GM04503 (cell line): ENCODE measurements around the gene CELA1.

Experiments used
- DNase-seq: peaks from one replicate; pipeline ENCODE4 v3.0.0-alpha.2; 2012; ENCODE audit warnings: low read depth

CELA1 gene

DNA sequence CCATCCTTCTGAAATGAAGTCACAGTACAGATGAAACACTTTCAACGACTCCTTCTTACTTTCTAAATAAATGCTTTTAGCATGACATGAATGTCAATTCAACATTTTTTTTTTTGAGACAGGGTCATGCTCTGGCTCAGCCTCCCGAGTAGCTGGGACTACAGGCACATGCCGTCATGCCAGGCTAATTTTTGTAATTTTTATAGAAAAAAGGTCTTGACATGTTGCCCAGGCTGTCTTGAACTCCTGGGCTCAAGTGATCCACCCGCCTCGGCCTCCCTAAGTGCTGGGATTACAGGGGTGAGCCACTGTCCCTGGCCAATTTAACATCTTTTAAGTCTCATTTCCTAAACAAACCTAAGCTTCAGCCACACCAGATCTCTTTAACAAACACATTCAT lies 28.4 kb upstream of the CELA1 start:
- no peak for DNase-seq

DNA sequence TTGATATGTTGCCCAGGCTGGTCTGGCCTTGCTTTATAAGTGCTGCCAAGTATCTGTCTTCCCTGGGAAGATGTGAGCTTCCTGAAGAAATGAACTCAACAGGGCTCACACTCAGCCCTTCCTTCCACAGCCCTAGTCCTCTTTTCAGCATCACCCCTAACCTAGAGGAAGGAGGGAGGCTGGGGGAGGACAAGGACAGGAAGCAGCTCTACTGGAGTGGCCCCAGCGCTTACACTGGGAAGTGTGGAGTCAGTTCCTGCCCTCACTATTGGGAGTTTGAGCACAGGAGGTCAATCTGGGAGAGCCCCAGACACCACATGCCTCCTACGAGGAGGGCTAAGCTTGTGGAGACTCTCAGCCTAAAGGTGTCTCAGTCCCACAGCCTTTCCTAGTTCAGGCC lies 27.9 kb upstream of the CELA1 start:
- no peak for DNase-seq

GRCh38 chr12:51373187-51373586 lies 26.7 kb upstream of the CELA1 start:
- no peak for DNase-seq

DNA sequence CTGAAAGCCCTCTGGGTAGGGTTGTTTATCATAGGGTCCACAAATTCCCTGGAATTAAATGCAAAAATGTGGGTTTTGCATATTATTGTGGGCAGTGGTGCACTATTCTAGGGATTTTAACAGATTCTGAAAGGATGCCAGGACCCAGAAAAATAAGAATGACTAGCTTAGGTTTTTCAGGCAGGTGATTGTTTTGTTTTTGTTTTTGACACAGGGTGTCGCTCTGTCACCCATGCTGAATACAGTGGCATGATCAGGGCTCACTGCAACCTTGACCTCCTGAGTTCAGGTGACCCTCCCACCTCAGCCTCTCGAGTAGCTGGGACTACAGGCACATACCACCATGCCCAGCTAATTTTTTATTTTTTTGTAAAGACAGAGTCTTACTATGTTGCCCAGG lies 25.5 kb upstream of the CELA1 start:
- DNase-seq = no peak

DNA sequence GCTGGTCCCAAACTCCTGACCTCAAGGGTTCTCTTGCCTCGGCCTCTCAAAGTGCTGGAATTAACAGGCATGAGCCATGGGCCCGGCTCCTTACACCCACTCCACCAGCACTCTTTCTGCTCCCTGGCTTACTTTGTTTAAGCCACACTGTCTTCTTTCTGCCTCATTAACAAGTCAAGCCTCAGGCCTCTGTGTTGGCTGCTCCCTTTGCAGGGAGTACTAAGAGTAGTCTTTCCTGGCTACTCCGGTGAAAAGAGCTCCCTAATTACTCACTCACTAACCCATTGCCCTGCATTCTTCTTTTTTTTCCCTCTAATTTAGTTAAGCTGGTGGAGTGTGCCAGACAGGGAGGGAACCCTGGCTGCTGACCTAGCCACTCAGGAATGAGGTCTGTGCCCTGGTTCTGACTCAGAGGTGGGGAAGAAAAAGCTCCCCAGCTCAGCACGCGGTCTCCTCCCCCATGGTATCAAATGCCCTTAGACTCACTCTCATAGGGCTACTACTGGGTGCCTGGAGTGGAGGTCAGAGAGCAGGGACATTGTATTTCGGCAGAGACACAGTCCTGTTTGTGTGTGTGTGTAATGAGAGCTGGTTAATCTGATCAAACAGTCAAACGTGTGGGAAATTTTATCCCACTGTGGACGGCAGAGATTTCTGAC lies 24.9 kb upstream of the CELA1 start:
- peak; percentile 89 for DNase-seq

GRCh38 chr12:51370667-51371066 lies 24.2 kb upstream of the CELA1 start:
- DNase-seq = no peak

GRCh38 chr12:51369581-51369980 lies 23.1 kb upstream of the CELA1 start:
- DNase-seq = no peak

DNA sequence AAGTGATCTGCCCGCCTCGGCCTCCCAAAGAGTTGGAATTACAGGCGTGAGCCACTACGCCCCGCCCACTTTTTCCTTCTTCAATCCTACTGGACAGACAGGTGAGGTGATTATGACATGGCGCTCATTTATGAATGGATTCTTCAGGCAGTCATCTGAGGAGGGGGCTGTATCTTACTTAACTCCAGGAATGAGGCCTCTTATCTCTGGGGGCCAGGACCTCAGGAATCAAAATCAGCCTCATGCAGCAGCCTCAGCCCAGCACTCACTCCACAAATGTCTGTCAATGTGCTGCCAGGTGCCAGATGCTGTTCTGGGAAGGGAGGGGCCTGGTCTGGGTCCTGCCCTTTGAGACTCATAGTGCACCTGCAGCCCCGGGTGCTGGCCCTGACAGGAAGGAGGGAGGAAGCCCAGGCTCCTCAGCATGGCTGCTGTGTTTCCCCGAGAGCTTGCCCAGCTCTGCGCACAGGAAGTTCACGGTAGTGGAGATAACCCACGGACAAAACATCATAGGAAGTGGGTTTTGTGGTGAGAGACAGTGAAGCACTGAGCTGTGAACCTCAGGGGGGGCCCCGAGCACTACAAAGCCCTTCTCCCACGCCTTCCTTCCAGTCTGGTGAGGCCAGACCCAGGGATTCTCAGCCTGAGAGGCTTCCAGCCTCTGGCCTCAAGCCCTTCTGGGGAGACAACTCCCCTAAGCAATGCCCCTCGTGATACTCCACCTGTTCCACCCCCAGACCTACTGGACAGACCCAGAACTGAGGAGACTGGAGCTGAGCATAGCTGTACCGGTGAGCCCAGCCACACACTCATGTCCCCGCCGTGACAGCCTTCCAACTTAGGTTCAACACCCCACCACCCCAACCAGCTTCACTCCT lies 22.4 kb upstream of the CELA1 start:
- DNase-seq = no peak

DNA sequence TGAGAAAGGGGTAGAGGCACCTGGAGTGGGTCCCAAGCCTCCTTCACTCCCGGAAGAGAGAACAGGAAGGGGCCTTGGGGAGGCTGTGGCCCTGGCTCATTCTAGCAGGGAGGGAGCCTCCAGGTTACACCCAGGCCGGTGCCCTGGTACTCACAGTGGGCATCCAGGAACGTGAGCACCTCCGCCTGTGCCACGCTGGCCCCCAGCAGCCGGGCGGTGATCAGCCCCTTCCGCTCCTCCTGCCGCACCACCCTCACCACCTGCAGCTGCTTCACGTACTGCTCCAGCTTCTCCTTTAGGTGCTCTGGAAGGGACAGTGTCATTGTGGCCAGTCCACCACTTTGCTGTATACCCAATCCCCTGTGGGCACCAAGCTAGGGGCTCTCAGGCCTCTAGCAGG lies 18.8 kb upstream of the CELA1 start:
- DNase-seq = no peak

GRCh38 chr12:51364001-51364400 lies 17.5 kb upstream of the CELA1 start:
- no peak for DNase-seq

- DNase-seq = no peak
Observed at GRCh38 chr12:51362747-51363342, 16.4 kb upstream of the CELA1 start.

DNA sequence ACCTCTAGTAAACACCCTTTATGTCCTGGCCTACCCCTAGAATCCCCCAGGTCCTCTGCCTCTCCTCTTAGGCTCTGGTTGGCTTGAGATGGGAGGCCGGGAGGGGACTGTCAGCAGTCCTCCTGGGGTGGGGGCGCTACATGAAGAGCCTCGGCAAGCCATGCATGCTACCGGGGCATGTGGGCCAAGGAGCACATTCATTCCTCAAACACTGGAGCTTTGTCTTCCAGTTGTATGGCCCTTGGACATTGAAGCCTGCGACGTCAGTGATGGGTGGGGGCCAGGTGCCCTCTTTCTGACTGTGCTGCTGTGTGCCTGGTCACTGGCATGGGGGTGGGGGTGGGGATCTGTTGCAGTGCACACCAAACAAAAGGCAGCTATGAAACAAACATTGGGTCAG lies 15.8 kb upstream of the CELA1 start:
- no peak for DNase-seq

DNA sequence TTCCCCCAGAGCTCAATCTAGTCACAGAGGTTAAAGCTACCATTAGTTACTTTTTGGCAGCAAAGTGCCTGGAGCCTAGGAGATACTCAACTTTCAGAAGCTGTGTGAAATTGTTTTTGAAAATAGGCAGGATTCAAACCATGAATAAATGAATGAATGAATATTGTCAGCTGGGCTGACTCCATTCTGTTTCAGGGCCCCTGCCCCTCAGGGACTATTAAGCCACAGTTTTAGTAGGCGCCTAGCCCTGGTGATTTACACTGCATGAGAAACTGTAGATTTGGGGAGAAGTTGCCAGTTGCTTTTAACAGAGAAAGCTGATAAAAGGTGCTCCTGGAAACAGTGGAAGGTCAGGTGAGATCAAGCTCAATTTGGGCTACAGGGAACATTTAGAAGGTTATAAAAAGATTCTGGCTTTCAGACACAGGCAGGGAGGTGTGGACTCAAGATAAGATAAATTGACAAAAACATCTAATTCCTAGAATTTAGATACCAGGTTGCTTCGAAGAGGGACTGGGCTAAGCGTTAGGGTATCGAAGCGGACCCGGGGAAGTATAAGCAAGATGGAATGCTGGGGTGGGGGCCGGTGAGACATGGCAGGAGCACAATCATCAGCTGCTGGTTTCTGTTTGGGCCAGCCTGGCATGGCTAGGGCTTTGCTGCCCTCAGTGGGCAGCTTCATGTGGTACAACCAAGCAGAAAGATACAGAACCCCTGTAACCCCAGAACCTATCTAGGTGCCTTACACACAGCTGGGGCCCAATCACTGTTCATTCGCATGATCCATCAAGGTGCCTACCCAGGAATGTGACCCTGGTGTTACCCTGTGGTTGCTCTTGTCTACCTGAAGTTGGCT lies 14.9 kb upstream of the CELA1 start:
- DNase-seq = no peak

DNA sequence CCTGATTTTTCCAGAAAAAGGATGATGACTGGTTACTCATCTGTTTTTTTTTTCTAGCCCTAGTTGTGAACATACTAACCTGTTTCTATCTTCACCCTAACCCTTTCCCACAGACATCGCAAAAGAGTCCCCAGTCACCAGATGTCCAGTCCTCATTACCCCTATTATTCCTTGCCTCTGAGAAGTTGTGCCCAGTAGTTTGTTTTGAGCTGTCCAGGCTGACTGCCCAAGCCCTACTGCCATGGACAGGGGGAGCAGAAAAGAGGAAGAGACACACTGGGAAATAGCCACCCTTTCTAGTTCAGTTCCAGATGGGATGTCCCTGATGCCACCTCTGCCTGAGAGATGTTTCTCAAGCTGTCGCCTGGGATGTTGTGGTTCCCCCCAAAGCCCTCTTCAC lies 13.8 kb upstream of the CELA1 start:
- DNase-seq = no peak

DNA sequence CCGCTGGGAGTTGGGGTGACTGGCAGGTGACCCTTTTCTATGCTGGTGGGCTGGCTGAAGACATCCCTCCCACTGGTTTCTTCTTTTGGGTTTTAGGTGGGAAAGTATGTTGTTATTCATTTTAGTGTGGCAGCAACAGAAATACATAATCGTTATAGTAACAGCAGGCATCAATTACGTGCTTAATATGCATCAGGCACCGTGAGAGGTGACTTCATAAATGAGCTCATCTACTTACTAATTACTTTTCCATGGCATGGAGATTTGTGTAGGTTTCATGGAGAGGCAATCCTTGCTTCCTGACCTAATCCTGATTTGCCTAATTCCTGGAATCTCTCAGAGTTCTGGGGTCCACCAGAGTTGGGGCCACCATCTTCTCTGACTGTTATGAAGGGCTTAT lies 13.4 kb upstream of the CELA1 start:
- no peak for DNase-seq

DNA sequence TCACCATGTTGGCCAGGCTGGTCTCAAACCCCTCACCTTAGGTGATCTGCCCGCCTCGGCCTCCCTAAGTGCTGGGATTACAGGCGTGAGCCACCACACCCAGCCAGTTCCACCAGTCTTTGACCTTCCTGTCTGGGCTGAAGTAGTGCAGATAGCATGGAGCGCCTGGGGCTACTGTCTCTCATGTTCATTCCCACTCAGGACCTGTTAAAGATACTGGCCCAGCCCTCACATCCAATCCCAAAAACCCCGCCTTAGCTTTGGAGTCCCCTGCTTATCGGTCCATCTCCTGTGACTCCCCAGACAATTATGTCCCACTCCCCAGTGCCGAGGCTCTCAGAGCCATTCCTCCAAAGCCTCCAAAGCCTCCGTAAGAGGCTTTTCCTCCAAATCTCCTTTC lies 12.0 kb upstream of the CELA1 start:
- DNase-seq = no peak

- DNase-seq = no peak
Observed at GRCh38 chr12:51357374-51358047, 11.0 kb upstream of the CELA1 start.

- DNase-seq = no peak
Observed at GRCh38 chr12:51351913-51352532, 5.5 kb upstream of the CELA1 start.

DNA sequence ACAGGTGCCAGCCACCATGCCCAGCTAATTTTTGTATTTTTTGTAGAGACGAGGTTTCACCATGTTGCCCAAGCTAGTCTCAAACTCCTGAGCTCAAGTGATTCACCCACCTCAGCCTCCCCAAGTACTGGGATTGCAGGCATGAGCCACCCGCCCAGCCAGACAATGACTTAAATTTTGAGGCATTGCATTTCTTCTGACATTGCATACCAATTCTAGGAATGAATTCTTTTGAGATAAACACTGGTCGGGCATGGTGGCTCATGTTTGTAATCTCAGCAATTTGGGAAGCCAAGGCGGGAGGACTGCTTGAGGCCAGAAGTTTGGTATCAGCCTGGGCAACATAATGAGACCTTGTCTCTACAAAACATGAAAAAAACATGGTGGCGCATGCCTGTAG lies 2.5 kb upstream of the CELA1 start:
- DNase-seq = no peak

DNA sequence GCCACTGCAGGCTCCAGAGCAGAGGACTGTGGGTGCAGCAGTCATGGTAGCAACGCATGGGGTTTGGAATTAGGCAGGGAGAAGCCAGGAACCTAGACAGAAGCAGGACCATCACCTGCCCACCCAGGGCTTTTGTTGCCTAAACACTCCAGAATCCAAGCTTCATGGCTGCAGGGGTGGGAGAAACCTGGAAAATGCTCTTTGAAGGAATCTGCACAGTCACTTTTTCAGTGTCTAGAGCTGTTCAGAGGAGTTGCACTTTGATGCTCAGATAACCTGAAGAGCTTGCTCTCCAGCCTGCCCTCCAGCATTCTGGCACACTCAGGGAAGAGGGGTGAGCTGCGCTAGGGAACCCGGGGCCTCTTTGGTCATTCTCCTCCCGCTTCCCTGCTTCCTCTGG lies 1.6 kb upstream of the CELA1 start:
- DNase-seq = no peak

- DNase-seq = no peak
Observed at GRCh38 chr12:51345681-51346080, 798 bp downstream of the CELA1 start.
